ENCODE measurements around the gene TMEM150B. TPM values are rescaled to one million over a fixed set of nuclear protein-coding genes. Genes with fewer than 3 reads are reported as not detected.

Gene TMEM150B
- total and polyA plus RNA-seq, 9 of the 15 experiments (the other 6 are each of a cell fraction or from before 2014, with no cell fraction given): 0.47 to 1.3 (median 0.74) TPM; not detected in 2

- Histone ChIP-seq H3K9me1 (ENCODE audit: control insufficient read depth, insufficient read depth, low read length) (no peaks in the 10 kb centered on the region), H2AFZ (ENCODE audit: low read depth, low read length) (peak overlapping the region; percentile 94), H3K4me1 (replicated peaks in 1 of 2; ENCODE audit: control insufficient read depth in 2 of 2, insufficient read depth in 2 of 2, low read length in 2 of 2) (peaks cover 17 to 57% of the 10 kb centered on the region in 2 experiments; a peak in 4 of 5 replicates), H3K9me3 (replicated peaks; ENCODE audit: control insufficient read depth, insufficient read depth, low read depth, low read length) (no peaks in the 10 kb centered on the region; the same call in 1 of the 2 replicates), H3K4me3 (peak overlapping the region; percentile 41), H4K20me1 (replicated peaks; ENCODE audit: control insufficient read depth, insufficient read depth, low read length) (no peaks in the 10 kb centered on the region), H3K27ac (ENCODE audit: extremely low read depth, low read depth, low read length) (peak overlapping the region; percentile 50), H3K79me2 (ENCODE audit: control insufficient read depth, insufficient read depth, low read length) (no peaks in the 10 kb centered on the region), H3K9ac (ENCODE audit: insufficient read depth in 1 of 2, low read depth in 2 of 2, low read length in 2 of 2) (peak overlapping the region; percentile 51 to 88), H3K36me3 (ENCODE audit: control insufficient read depth, insufficient read depth, low read length) (peaks cover 5% of the 10 kb centered on the region; the same call in 1 of the 3 replicates), H3K27me3 (ENCODE audit: control insufficient read depth in 2 of 2, insufficient read depth in 2 of 2, low read length in 2 of 2) (no peaks in the 10 kb centered on the region), H3K4me2 (ENCODE audit: insufficient read depth, low read length) (peak overlapping the region; percentile 81)
- in situ Hi-C loops (cut with MboI): no loop called here
- intact Hi-C loops (cut with micrococcal nuclease): loop anchor here (5.0 kb wide), 2 partner anchors 36 to 86 kb away; partner anchors contain the start of genes KMT5C and RPL28
- no TSS peak for BruUV-seq (replicated peaks)
- ChIA-PET POLR2A (interaction anchor here (0.6 to 2.0 kb wide), 9 partner anchors 13 to 106 kb away, joined by 3 to 11 read pairs (median 3); partner anchors contain the start of genes PPP6R1 and UBE2S), CTCF (ENCODE audit: low intra/inter-chr PET ratio) (interaction anchor here (0.7 kb wide), 1 partner anchor 165 kb away, joined by 3 read pairs; no protein-coding TSS in a partner anchor)
- ATAC-seq: peak; percentile 83
- 15% methylated on average over 29 of the region's 42 CpGs for WGBS (ENCODE audit: insufficient coverage, low coverage, missing lambda C conversion rate)
- peak; percentile 81 for FAIRE-seq
- DNase-seq (ENCODE audit: extremely low read depth in 1 of 4, low spot score in 3 of 4): peak; percentile 94 to 99 (median 99)
- TF ChIP-seq, protein P1, sequence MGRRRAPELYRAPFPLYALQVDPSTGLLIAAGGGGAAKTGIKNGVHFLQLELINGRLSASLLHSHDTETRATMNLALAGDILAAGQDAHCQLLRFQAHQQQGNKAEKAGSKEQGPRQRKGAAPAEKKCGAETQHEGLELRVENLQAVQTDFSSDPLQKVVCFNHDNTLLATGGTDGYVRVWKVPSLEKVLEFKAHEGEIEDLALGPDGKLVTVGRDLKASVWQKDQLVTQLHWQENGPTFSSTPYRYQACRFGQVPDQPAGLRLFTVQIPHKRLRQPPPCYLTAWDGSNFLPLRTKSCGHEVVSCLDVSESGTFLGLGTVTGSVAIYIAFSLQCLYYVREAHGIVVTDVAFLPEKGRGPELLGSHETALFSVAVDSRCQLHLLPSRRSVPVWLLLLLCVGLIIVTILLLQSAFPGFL (CRISPR knock-in tag; IDR thresholded peaks at IDR 0.05): no peak
- no peak for TF ChIP-seq ZC3H8 (IDR thresholded peaks at IDR 0.05)
- peak in 2 of 3 experiments; percentile 20 to 44 for TF ChIP-seq YY1 (IDR thresholded peaks at IDR 0.05; ENCODE audit: borderline replicate concordance in 1 of 3, control insufficient read depth in 1 of 3, extremely low read depth in 1 of 3, insufficient read depth in 3 of 3, insufficient read length in 1 of 3, insufficient replicate concordance in 2 of 3, low read depth in 1 of 3, low read length in 2 of 3)
- TF ChIP-seq, protein P2, sequence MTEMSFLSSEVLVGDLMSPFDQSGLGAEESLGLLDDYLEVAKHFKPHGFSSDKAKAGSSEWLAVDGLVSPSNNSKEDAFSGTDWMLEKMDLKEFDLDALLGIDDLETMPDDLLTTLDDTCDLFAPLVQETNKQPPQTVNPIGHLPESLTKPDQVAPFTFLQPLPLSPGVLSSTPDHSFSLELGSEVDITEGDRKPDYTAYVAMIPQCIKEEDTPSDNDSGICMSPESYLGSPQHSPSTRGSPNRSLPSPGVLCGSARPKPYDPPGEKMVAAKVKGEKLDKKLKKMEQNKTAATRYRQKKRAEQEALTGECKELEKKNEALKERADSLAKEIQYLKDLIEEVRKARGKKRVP (CRISPR knock-in tag; IDR thresholded peaks at IDR 0.05): no peak
- no peak for TF ChIP-seq USF1 (CRISPR knock-in tag; IDR thresholded peaks at IDR 0.05)
- no peak for TF ChIP-seq CLOCK (CRISPR knock-in tag; IDR thresholded peaks at IDR 0.05; ENCODE audit: borderline replicate concordance)
- no peak for TF ChIP-seq RHOXF2B (CRISPR knock-in tag; conservative IDR thresholded peaks at IDR 0.05)
- TF ChIP-seq CBX3 (IDR thresholded peaks at IDR 0.05; ENCODE audit: borderline replicate concordance in 1 of 2, low read length in 2 of 2): 0 out of 3 replicates have a peak, but pooled peaks of 1 of the 2 experiments have one; percentile 26
- TF ChIP-seq FUS (optimal IDR thresholded peaks at IDR 0.05; ENCODE audit: low read depth, low read length): no peak
- TF ChIP-seq SMAD3 (CRISPR knock-in tag; conservative IDR thresholded peaks at IDR 0.05): no peak
- 0 out of 2 replicates have a peak, but pooled peaks have one; percentile 16 for TF ChIP-seq HDAC8 (tag; IDR thresholded peaks at IDR 0.05)
- TF ChIP-seq U2AF2 (optimal IDR thresholded peaks at IDR 0.05; ENCODE audit: low read depth, low read length): no peak
- TF ChIP-seq ZBTB17 (CRISPR knock-in tag; IDR thresholded peaks at IDR 0.05): no peak
Observed at GRCh38 chr19:55301459-55302317, 23.5 kb downstream of the TMEM150B start.

Measured in K562 (cell line).